ENCODE measurements around the gene BANF1. TPM values are rescaled to one million over a fixed set of nuclear protein-coding genes. Genes with fewer than 3 reads are reported as not detected.

Gene BANF1
- total and polyA plus RNA-seq, 10 of the 15 experiments (the other 5 are each of a cell fraction or from before 2014, with no cell fraction given) = 99.0 to 574 (median 297) TPM

- TF ChIP-seq LARP7 (IDR thresholded peaks at IDR 0.05) (peak; percentile 60), SMARCA5 (IDR thresholded peaks at IDR 0.05) (0 out of 2 replicates have a peak, but pooled peaks have one; percentile 66), ESRRA (IDR thresholded peaks at IDR 0.05; ENCODE audit: low read length) (peak; percentile 49; the same call in 1 of the 2 replicates), KLF5 (IDR thresholded peaks at IDR 0.05; ENCODE audit: partially characterized antibody) (no peak), WRNIP1 (IDR thresholded peaks at IDR 0.05; ENCODE audit: borderline replicate concordance, low read depth, low read length) (peak; percentile 99), NKRF (conservative IDR thresholded peaks at IDR 0.05) (peak; percentile 83), CREM (IDR thresholded peaks at IDR 0.05; ENCODE audit: low read depth) (peak; percentile 88), BCL11A (IDR thresholded peaks at IDR 0.05; ENCODE audit: low read depth, low read length) (0 out of 2 replicates have a peak, but pooled peaks have one; percentile 21), RELB (IDR thresholded peaks at IDR 0.05; ENCODE audit: low read depth) (peak; percentile 100), NFYA (IDR thresholded peaks at IDR 0.05; ENCODE audit: borderline replicate concordance, low read depth, low read length) (no peak), ZBED1 (IDR thresholded peaks at IDR 0.05; ENCODE audit: borderline replicate concordance) (no peak; the same call in 1 of the 2 replicates), ZNF217 (IDR thresholded peaks at IDR 0.05) (no peak), SMAD5 (IDR thresholded peaks at IDR 0.05; ENCODE audit: low read depth) (no peak; the same call in 1 of the 2 replicates), SREBF1 (IDR thresholded peaks at IDR 0.05; ENCODE audit: low read length) (peak; percentile 89), CUX1 (IDR thresholded peaks at IDR 0.05; ENCODE audit: insufficient replicate concordance, low read depth, low read length) (no peak), KDM1A (IDR thresholded peaks at IDR 0.05; ENCODE audit: borderline replicate concordance) (no peak), ATF3 (IDR thresholded peaks at IDR 0.05; ENCODE audit: borderline replicate concordance, extremely low read depth, low read depth, low read length) (no peak), CBFB (IDR thresholded peaks at IDR 0.05; ENCODE audit: low read depth) (peak; percentile 89), FOXM1 (IDR thresholded peaks at IDR 0.05; ENCODE audit: low read depth, low read length) (peak; percentile 72; the same call in 1 of the 2 replicates), TARDBP (IDR thresholded peaks at IDR 0.05; ENCODE audit: borderline replicate concordance) (peak; percentile 76), HDAC2 (IDR thresholded peaks at IDR 0.05) (no peak), NFXL1 (IDR thresholded peaks at IDR 0.05; ENCODE audit: borderline replicate concordance) (no peak), SUZ12 (IDR thresholded peaks at IDR 0.05; ENCODE audit: unreplicated experiment) (no peak)
Observed at GRCh38 chr11:66001942-66002647, at the start of gene BANF1, which contains the start of gene EIF1AD (continued).
